ENCODE data around the gene TGFBRAP1.

The TGFBRAP1 gene, protein sequence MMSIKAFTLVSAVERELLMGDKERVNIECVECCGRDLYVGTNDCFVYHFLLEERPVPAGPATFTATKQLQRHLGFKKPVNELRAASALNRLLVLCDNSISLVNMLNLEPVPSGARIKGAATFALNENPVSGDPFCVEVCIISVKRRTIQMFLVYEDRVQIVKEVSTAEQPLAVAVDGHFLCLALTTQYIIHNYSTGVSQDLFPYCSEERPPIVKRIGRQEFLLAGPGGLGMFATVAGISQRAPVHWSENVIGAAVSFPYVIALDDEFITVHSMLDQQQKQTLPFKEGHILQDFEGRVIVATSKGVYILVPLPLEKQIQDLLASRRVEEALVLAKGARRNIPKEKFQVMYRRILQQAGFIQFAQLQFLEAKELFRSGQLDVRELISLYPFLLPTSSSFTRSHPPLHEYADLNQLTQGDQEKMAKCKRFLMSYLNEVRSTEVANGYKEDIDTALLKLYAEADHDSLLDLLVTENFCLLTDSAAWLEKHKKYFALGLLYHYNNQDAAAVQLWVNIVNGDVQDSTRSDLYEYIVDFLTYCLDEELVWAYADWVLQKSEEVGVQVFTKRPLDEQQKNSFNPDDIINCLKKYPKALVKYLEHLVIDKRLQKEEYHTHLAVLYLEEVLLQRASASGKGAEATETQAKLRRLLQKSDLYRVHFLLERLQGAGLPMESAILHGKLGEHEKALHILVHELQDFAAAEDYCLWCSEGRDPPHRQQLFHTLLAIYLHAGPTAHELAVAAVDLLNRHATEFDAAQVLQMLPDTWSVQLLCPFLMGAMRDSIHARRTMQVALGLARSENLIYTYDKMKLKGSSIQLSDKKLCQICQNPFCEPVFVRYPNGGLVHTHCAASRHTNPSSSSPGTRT

DNA sequence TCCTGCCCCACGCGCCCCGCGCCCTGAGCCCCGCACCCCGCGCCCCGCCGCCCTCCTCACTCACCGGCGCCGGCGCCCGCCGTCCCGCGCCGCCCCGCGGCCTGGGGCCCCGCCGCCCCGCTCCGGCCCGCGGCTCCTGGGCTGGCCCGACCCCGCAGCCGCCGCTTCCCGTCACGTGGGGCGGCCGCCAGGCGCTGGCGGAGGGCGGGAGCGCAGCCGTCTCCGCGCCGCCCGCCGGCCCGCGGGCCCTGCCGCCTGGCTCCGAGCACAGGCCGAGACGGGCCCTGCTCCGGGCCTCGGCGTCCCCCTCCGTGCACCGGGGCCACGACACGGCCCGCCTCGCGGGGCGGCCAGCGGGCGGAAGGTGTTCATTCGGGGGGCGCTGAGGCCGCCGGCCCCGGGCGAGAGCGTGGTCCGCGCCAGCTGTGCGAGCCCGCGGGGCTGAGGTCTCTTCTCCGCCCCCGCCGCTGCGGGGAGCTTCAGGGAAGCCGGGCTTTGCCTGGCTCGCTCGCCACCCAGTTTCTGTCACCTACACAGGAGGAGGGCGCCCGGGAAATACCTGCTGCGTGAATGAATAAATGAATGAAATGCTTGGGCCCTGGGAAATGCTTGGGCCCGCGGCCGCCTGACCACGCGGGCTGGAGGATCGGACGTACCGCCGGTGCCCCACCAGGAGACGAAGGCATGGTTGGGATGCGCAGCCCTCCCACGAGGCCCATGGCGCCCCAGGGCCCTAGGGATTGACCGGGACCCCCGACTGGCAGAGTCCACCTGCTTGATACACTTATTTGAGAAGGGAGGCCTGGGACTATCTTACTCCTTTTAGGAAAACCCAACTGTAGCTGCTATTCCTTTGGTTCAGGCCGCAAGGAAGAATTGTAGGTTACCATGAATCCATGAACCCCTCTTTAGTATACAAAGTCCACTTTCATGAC, at the start of gene TGFBRAP1:
TSS of gene TGFBRAP1 (minus strand) at position 175 of the 935 bp plus-strand sequence. CDS start 21,434 bp downstream, outside the sequence.
- peak; percentile 57 for DNase-seq (ENCODE audit: low spot score)

DNA sequence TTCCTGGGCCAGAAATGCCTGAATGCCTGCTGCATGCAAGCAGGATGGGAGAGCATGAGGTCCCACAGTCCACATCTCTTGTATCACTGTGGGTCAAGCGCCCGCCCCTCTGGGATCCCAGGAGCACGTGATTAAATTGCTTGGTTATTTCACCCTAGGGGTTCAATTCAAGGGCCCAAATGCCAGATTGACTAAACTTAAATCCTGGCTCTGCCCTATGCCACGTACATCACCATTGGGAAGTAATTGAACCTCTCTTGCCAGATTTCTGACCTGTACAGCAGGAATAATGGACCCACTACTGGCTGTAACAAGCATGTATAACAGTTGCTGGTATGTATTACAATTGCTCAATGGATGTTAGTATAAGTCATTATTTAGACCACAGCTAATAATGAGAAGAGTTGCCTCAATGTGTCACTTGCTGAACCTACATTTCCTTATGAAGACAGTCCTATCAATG, 49.4 kb upstream of the TGFBRAP1 start:
- no peak for DNase-seq (ENCODE audit: low spot score)

DNA sequence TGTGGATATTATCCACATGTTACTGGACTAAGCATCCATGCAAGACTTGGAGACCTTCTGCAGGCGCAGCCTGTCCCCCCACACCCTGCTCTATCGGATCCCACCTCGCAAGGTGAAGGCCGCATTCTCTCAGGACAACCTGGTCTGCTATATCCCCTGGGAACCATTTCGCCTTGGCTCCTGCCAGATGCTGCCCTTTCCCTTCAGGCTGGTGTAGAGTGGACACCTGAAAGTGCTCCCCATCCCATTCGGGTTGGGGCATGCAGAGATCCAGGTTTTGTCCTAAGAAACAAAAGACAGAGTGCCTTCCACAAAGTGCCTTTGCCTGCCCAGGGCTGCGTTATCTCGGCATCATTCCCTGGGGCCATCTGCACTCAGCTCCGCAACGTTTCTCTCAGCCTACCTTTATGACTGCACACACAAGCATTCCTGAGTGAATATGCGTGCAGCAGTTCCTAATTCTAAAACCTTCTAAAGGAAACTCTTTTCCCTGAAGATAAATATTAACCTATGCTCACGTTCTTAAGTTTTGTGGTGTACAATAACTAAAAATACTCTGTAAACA, 48.8 kb upstream of the TGFBRAP1 start:
- no peak for DNase-seq (ENCODE audit: low spot score)

DNA sequence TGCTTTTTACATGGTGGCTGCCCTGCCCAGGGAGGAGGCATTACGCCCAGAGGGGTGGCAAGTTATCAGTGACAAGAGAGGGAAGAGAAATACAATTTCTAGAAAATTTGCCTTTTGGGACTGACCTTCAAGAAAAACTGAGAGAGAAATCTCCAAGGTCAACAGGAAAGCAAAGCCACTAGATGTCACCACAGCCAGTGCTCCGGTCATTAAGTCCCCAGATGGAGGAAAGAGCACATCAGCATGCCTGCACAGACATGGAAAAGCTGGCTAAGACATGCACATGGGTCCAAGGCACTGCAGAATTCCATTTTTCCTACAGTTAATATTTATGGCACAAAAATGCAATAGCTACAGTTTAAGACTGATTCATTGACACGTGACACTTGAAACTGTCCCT, 48.3 kb upstream of the TGFBRAP1 start:
- DNase-seq (ENCODE audit: low spot score), result no peak

DNA sequence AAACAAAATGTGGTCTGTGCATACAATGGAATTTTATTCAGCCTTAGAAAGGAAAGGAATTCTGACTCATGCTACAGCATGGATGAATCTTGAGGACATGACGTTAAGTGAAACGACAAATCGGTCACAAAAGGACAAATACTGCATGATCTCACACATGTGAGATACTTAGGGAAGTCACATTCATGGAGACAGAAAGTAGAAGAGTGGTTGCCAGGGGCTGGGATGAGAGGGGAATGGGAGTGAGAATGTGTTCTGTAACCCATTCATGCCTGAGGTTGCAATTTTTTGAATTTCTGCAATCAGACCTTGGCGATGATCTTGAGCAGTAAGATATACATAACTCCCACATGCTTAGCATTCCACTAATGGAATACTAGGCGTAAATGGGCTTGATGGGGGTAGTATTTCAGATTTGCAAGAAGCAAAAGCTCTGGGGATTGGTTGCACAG, 47.3 kb upstream of the TGFBRAP1 start:
- no peak for DNase-seq (ENCODE audit: low spot score)

DNA sequence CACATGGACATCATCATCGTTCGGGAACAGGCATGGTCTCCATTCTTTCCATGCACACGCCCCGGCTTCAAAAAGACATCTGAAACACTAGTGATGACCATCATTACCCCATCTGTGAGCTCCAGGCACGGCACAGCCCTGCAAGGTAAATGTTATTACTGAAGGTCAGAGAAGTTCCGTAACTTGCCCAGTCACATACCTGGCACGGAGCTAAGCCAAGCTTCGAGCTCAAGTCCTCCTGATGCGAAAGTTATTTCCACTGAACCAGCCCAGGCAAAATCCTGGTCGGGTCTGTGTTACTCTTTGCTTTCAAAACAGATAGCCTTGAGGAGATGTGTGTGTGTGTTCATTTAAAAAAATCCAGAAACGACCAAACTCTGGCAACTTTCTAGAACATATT, 46.5 kb upstream of the TGFBRAP1 start:
- DNase-seq (ENCODE audit: low spot score), result no peak

DNA sequence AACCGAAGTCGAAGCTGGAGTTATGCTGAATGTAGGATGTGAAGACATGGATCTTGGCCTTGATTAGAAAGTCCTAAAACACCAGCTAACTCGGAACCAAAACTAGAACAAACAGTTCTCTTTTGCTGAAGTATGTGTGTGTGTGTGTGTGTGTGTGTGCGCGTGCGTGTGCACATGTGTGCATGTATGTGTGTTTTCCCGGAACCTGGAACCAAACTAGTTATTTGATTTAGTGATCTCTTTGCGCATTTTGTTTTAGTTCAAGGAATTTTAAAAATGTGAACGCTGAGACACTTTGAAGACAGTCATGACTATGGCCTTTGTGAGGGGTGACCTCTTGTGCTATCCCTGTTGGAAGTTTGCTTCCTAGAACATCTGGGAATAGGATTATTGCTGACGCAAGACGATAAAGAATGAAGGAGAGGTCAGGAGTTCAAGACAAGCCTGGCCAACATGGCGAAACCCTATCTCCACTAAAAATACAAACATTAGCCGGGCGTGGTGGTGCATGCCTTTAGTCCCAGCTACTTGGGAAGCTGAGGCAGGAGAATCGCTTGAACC, 45.5 kb upstream of the TGFBRAP1 start:
- DNase-seq (ENCODE audit: low spot score), result no peak

DNA sequence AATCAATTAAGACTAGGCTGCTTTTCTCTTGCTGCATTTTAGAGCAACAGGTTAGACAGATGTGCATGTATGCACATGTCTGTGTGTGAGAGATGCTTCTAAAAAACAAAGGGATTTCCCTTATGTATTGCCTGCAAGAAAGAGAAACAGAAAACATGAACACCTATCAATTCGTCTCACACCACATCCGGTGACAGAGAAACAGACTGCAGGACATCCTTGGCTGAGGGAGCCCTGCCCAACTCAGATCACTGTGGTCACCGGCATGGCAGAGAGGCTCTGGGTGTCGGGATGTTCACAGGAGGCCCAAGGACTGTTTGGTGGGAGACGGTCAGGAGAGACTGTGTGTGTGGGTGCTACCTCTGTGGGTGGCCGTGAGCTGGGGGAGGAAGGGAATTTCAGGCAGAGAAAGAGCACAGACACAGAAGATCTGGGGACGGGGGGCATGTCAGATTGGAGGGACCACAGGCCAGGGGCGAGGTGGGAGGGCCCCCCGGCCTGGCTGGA, 44.4 kb upstream of the TGFBRAP1 start:
- no peak for DNase-seq (ENCODE audit: low spot score)

DNA sequence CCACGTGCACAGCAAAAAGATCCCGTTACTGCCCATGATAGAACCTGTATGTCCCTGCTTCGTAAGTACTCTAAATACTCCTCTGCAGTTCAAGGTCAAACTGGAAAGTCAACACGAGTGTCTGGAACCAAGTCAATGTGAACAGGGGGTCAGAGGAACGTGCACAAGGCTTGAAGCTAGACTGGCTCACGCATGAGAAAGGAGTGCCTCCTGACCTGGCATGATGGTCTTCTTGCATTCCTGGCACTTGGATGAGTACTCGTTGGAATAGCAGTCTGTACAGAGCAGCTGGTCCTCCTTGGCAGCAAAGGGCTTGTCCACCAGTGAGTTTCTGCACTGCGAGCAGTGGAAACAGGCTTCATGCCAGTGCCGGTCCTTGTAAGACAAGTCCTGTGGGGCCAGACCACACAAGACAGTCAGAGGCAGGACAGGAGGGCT, 43.8 kb upstream of the TGFBRAP1 start:
- peak; percentile 18 for DNase-seq (ENCODE audit: low spot score)

DNA sequence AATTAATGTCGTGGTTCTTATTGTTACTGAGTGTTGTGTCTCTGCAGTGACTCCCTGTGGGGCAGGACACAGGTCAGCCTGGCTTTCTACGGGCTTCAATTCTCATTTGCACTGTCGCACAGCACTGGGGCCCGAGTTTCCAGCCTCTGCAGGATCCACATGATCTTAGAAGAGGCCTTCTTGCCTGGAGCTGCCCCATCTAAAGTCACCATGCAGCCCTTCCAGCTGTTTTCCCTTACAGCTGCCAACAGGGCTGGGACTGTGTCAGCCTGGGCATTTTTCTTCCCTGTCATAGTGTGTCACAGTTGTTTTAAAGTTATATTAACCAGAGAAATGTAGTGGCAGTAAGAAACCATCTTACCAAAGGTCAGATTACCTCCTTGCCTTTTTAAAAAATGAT, 42.3 kb upstream of the TGFBRAP1 start:
- no peak for DNase-seq (ENCODE audit: low spot score)

DNA sequence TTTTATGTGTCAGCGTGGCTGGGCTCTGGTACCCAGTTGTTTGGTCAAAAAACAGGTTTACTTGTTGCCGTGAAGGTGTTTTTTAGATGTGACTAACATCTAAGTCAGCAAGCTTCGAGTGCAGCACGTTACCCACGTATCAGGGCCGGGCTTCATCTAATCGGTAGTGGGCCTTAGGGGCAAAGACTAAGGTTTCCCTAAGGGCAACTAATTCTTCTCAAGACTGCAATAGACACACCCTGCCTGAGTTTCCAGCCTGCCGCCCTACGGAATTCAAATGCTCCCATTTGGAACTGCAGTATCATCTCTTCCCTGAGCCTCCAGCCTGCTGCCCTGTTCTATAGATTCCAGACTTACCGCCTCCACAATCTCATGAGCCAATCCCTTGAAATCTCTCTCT, 41.6 kb upstream of the TGFBRAP1 start:
- DNase-seq (ENCODE audit: low spot score), result no peak

DNA sequence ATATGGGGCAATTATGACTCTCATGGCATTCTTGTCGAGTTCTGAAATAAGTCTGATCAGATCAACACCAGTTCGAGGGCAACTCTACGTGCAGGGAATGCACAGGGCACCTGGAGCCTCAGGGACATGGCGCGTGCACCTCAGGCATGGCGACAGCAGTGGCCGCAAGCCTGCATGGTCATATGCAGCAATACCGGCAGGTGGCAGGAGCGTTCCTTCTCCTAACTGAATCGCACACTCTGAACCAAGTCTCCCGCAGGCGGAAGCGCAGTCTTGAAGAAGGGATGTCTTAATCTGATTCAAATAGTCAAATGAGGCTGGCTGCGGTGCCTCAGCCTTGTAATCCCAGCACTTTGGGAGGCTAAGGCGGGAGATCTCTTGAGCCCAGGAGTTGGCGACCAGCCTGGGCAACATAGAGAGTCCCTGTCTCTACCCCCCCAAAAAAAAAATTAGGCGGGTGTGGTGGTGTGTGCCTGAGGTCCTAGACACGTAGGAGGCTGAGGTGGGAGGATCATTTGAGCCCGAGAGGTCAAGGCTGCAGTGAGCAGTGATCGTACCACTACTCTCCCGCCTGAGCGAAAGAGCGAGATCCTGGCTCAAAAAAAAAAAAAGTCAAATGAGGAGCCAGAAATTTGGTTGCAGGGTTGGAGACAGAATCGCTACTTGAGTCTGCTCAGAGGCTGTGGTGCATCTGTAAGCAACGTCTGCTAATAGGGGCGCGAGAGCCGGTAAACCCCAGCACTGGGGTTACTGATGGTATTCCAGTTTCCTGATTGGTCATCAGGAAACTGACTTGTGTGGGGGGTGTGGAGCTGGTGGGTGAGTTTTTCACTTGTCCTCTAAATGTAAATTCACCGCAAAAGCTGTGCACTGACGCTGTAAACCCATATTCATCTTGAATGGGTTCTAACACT, 40.5 kb upstream of the TGFBRAP1 start:
- DNase-seq (ENCODE audit: low spot score), result peak; percentile 67

DNA sequence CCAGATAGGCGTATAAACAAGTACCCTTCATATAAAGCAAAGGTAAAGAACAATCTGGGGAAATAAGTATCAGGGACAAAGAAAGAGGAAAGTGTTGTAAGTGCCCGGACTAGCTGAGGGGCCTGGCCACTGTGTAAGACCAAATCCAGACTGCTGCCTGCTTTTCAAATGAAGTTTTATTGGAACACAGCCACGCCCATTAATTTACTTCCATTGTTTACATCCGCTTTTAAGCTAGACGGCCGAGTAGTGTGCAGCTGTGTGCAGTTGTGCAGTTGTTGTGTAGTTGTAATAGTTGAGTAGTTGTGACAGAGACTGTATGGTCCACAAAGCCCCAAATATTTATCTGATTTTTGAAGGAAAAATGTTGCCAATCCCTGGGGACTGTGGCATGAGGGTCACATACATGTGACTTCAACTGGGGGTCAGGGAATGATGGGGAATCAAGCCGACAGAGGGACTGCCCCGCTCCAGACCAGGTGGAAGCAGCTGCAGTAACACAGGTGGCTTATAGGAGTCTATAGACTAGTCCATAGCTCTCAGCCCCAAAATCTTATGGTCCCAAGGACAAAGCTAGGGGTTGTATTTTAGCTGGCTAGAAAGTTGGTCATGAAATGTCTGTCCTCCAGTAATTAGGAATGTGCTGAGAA, 39.3 kb upstream of the TGFBRAP1 start:
- no peak for DNase-seq (ENCODE audit: low spot score)

DNA sequence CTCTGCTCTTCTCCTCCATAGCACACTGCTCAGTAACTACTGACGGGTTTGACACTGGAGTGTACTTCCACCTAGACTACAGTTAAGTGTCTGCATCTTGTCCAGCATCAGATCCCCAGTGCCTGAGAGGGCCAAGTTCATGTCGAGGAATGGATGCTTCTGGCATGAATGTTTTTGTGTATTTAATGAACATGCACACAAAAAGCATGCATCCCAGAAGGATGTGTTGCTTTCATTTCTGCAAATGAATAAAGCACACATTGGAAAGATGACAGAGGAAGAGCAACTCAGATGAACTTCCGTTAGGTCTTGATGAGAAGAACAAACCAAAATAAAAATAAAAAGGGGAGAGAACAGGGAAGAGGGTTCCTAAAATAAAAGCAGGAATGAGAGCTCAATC, 35.7 kb upstream of the TGFBRAP1 start:
- no peak for DNase-seq (ENCODE audit: low spot score)

DNA sequence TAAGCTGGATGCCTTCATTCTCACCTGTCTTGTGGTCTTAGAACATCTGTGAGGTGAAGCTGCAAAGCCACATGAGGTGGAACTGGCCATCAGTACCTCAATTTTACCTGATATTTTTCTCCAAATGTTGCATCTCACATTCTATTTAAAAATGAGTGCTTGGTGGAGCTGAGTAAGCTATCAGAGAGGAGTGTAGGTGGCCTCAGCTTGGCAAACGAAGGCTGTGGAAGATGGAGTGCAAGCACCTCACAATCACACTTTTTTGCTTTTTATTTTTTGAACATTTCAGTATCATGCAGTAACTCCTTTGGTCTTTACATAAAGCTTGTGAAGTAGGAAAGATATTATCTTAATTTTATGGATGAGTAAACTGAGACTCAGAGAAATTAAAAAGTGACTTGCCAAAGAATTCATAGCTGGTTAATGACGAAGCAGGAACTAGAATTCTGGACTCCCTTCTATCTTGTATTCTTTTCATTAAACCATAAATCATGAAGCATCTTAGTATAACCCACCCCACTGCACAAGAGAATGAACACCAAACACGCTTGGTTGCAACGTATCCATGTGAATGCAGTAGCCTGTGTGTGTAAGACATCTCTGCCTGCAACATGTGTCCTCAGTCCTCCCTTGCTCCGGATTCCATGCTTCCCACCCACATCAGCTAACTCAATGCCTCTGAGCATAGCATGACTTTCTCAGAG, 35.1 kb upstream of the TGFBRAP1 start:
- DNase-seq (ENCODE audit: low spot score), result no peak

DNA sequence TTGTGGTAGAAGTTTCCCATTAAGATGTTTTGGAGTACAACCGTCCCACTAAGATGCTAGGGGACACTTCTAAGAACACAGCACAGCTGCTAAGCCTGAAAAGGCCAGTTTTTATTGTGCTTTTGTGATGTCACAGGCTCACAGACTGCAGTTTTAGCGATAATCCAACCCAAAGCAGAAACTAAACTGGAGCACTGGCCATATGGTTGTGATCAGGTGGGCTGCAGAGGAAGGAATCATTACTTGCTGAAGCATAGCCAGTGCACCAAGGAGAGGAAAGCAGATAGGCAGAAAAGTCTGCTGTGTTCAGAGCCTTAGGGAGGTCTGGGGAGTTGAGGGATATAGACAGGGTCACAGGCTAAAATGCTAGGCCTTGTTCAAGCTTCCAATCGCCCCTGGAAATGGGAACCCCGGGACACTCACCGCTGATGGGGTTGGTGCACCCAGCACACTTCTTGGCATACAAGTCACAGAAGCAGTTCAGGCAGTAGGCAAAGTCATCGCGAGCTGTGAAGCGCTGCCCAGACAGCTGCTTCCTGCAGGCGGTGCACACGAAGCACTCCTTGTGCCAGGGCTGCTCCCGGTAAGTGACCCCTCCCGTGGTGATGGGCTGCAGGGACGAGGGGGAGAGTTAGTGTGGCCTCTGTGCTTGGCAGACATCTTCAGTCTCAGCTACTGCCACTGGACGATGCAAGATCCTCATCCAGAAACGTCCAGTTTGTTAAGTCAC, 33.5 kb upstream of the TGFBRAP1 start:
- DNase-seq (ENCODE audit: low spot score), result no peak

DNA sequence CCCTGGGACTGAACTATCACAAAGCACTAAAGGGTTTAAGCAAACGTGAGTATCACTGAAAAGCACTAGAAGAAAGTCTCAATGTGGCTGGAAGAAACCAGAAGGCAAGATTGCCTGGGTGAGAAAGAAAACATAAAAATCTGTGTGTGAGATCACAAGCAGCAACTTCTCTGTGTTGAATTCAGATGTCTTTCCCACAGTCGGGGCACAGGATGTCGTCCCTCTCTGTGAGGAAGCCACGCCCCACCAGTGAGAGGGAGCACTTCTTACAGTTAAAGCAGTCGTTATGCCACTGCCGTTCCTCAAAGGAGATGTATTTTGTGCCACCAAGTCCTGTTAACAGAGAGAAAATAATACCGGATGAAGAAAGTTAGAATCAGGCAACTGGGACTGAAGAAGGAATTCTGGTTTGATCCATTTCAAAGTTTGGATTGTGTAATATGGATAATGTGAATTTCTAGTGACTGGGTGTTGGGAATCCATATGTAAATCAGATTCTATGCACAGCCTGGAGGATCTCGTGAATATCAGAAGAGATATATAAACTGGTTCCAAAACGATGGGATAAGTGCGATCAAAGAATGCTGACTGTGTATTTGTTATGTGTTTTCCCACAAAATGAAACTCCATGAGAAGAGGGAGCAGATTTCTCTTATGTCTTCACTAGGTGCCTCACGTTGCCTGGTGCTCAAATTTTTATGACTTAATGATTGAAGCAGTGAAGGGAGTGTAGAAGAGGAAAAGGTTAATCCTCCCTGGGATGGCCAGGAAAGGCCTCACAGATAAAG, 31.8 kb upstream of the TGFBRAP1 start:
- no peak for DNase-seq (ENCODE audit: low spot score)
